Endothelial cell of umbilical vein (primary cell): ENCODE data around the gene GBE1. TPM values are rescaled to one million over a fixed set of nuclear protein-coding genes. Genes with fewer than 3 reads are reported as not detected.

Experiments used
- BruUV-seq: library from RNA; stranded (reverse); fragments of 400-500 nt; replicated peaks from 2 replicates; lab custom pipeline; 2021; lab: Mats Ljungman, UMichigan
- CTCF ChIA-PET: fragments of 300-600, 350-600 bp; sonication (Branson Sonifier 250); formaldehyde crosslinking; loops from one replicate; lab custom pipeline; 2021; ENCODE audit warnings: antibody characterized with exemption, inconsistent platforms; lab: Charles Lee
- POLR2A ChIA-PET: fragments of 300-600, 350-600 bp; sonication (Branson Sonifier 250); formaldehyde crosslinking; loops from one replicate; lab custom pipeline; 2021; ENCODE audit warnings: antibody characterized with exemption, inconsistent platforms; lab: Charles Lee
- DNase-seq: peaks from one replicate; pipeline ENCODE4 v3.0.0-alpha.2; 2011; ENCODE audit warnings: low read depth, low spot score
- FAIRE-seq: peaks from 2 replicates; lab custom pipeline; 2011; peaks lifted over from hg19 to GRCh38; lab: Jason Lieb, UNC
- H2AFZ ChIP-seq: 2 replicates; pipeline ENCODE4 v1.6.0; 2012; ENCODE audit warnings: low read depth, low read length, control low read depth, inconsistent platforms
- H3K27ac ChIP-seq: 2 replicates; pipeline ENCODE4 v1.5.1; 2011; ENCODE audit warnings: low read depth, mild to moderate bottlenecking, control low read depth, low read length, moderate library complexity; ENCODE audit not compliant: insufficient read depth
- H3K27me3 ChIP-seq, 2 experiments: 2 replicates each; pipeline versions ENCODE4 v1.6.0 to v1.6.1; 2011; ENCODE audit warnings: low read length in 2 of 2, mixed read lengths in 1 of 2; ENCODE audit not compliant: control insufficient read depth in 2 of 2, insufficient read depth in 2 of 2
- H3K36me3 ChIP-seq, 2 experiments: 2 replicates in 1 of 2; 3 replicates in 1 of 2; pipeline ENCODE4 v1.5.1; 2011; ENCODE audit warnings: low read length in 2 of 2, mild to moderate bottlenecking in 1 of 2, moderate library complexity in 1 of 2; ENCODE audit not compliant: control insufficient read depth in 2 of 2, insufficient read depth in 2 of 2; ENCODE audit errors: extremely low read depth in 1 of 2
- H3K4me1 ChIP-seq: 3 replicates; pipeline ENCODE4 v1.5.1; 2011; ENCODE audit warnings: mild to moderate bottlenecking, low read length; ENCODE audit not compliant: control insufficient read depth, insufficient read depth; ENCODE audit errors: extremely low read depth
- H3K4me2 ChIP-seq: 2 replicates; pipeline ENCODE4 v1.6.1; 2011; ENCODE audit warnings: low read length, control low read depth, mixed read lengths; ENCODE audit not compliant: insufficient read depth
- H3K4me3 ChIP-seq, 3 experiments: fragments of 200-600 bp in 1 of 3; sonication (generic), shearing (Covaris generic) in 1 of 3; replicated peaks in 1 of 3; 2 replicates each; pipeline ENCODE4 v1.5.1; 2011 to 2016; ENCODE audit warnings: control low read depth in 3 of 3, low read length in 3 of 3, mild to moderate bottlenecking in 2 of 3, inconsistent platforms in 1 of 3, low read depth in 1 of 3, moderate library complexity in 1 of 3; ENCODE audit not compliant: insufficient read depth in 1 of 3
- H3K79me2 ChIP-seq: 2 replicates; pipeline ENCODE4 v1.6.0; 2012; ENCODE audit warnings: low read length, inconsistent platforms; ENCODE audit not compliant: control insufficient read depth, insufficient read depth
- H3K9ac ChIP-seq: replicated peaks from 2 replicates; pipeline ENCODE3; 2011; ENCODE audit warnings: low read length, control low read depth; ENCODE audit not compliant: insufficient read depth; ENCODE audit errors: extremely low read depth
- H3K9me1 ChIP-seq: replicated peaks from 3 replicates; pipeline ENCODE4 v1.6.0; 2011; ENCODE audit warnings: mild to moderate bottlenecking, low read length; ENCODE audit not compliant: control insufficient read depth, insufficient read depth; ENCODE audit errors: extremely low read depth
- H3K9me3 ChIP-seq: replicated peaks from 2 replicates; pipeline ENCODE4 v1.5.1; 2012; ENCODE audit warnings: low read length, inconsistent platforms; ENCODE audit not compliant: control insufficient read depth, insufficient read depth
- H4K20me1 ChIP-seq: replicated peaks from 2 replicates; pipeline ENCODE3; 2011; ENCODE audit warnings: mild to moderate bottlenecking, low read length; ENCODE audit not compliant: control insufficient read depth, insufficient read depth; ENCODE audit errors: extremely low read depth
- CTCF ChIP-seq, 2 donors: IDR thresholded peaks; 1 replicate in 1 of 2; 2 replicates in 1 of 2; pipeline ENCODE4 v1.5.1; 2011; ENCODE audit warnings: low read length in 2 of 2, mild to moderate bottlenecking in 2 of 2, moderate library complexity in 2 of 2, control low read depth in 1 of 2, inconsistent platforms in 1 of 2, low read depth in 1 of 2; ENCODE audit not compliant: insufficient read depth in 1 of 2; ENCODE audit errors: extremely low read depth in 1 of 2
- FOS ChIP-seq: IDR thresholded peaks from 2 replicates; pipeline ENCODE4 v1.6.1; 2011; ENCODE audit warnings: mild to moderate bottlenecking, low read length, moderate library complexity, borderline replicate concordance; ENCODE audit not compliant: insufficient read depth
- GATA2 ChIP-seq: IDR thresholded peaks from 2 replicates; pipeline ENCODE4 v1.7.0; 2011; ENCODE audit warnings: low read depth, mild to moderate bottlenecking, moderate library complexity, mixed read lengths, low read length; ENCODE audit not compliant: insufficient read length, insufficient read depth
- JUN ChIP-seq: IDR thresholded peaks from 2 replicates; pipeline ENCODE4 v1.6.1; 2011; ENCODE audit warnings: borderline replicate concordance, low read depth; ENCODE audit not compliant: insufficient read length, insufficient read depth
- POLR2AphosphoS5 ChIP-seq: IDR thresholded peaks from 2 replicates; pipeline ENCODE4 v1.6.1; 2012; ENCODE audit warnings: low read depth, mild to moderate bottlenecking, control low read depth, low read length, moderate library complexity; ENCODE audit not compliant: insufficient read depth
- dilution Hi-C: fragments of 300-500 bp; cut with MboI; formaldehyde crosslinking; loops from one replicate; pipeline ENCODE4 v1.15.0; 2019; ENCODE audit warnings: low sequenced_read_pairs; ENCODE audit not compliant: extremely low pct_ligation_motif_present
- intact Hi-C: fragments of 100-400 bp; cut with micrococcal nuclease; formaldehyde crosslinking; loops from one replicate; pipeline ENCODE4 v1.10.0; 2022
- polyA plus RNA-seq, 4 experiments: library from polyadenylated mRNA; depleted of rRNA in 3 of 4; stranded (reverse) in 3 of 4; unstranded in 1 of 4; fragments of >200 nt; gene quantifications; 2 replicates each; pipeline versions ENCODE4 v1.2.1 to v1.2.3, GENCODE V29; 2011 to 2012; ENCODE audit warnings: missing spikeins in 1 of 4
- total RNA-seq: library from RNA; stranded (reverse); gene quantifications from 2 replicates; pipeline ENCODE4 v1.2.3, GENCODE V29; 2021

Gene GBE1
- total and polyA plus RNA-seq, 2 donors (not counting 3 experiments of a cell fraction or from before 2014, with no cell fraction given), result 35.9 to 110 TPM

- Histone ChIP-seq H3K9me1 (peaks cover 2% of the 10 kb centered on the region), H3K9ac (peak overlapping the region; percentile 81), H4K20me1 (no peaks in the 10 kb centered on the region), H3K27ac (peak overlapping the region; percentile 97), H3K27me3 (no peaks in the 10 kb centered on the region), H2AFZ (no peak overlapping the region), H3K79me2 (peaks cover 54% of the 10 kb centered on the region), H3K4me1 (peaks cover 57% of the 10 kb centered on the region), H3K4me3 (no peak overlapping the region), H3K4me2 (peak overlapping the region; percentile 82), H3K36me3 (no peaks in the 10 kb centered on the region), H3K9me3 (no peaks in the 10 kb centered on the region)
- ChIA-PET CTCF (interaction anchor here (0.9 to 1.7 kb wide), 3 partner anchors 12 to 17 kb away, joined by 3 to 6 read pairs (median 5); no protein-coding TSS in a partner anchor), POLR2A (no interaction called here)
- TF ChIP-seq POLR2AphosphoS5, result no peak
- no peak for TF ChIP-seq GATA2
- FAIRE-seq, result peak; percentile 4
- intact Hi-C loops, result loop anchor here (1.0 to 10.0 kb wide), 4 partner anchors 35 to 421 kb away; partner anchors contain the start of gene GBE1
- BruUV-seq, result no TSS peak
- DNase-seq, result peak; percentile 80
- dilution Hi-C loops, result no loop called here
Measured at GRCh38 chr3:81726132-81726531, 35.3 kb downstream of the GBE1 start.

GRCh38 chr3:81723732-81724313 lies 37.6 kb downstream of the GBE1 start:
- FAIRE-seq (peak; percentile 77), DNase-seq (peak; percentile 78)
- intact Hi-C loops, result loop anchor here (10.0 kb wide), 3 partner anchors 249 to 419 kb away; no protein-coding TSS in a partner anchor
- Histone ChIP-seq H2AFZ (peak overlapping the region; percentile 62), H3K4me2 (peak overlapping the region; percentile 69), H4K20me1 (no peaks in the 10 kb centered on the region), H3K36me3 (no peaks in the 10 kb centered on the region), H3K4me1 (peaks cover 50% of the 10 kb centered on the region), H3K9me3 (no peaks in the 10 kb centered on the region), H3K27me3 (no peaks in the 10 kb centered on the region), H3K9me1 (peaks cover 2% of the 10 kb centered on the region), H3K79me2 (peaks cover 40% of the 10 kb centered on the region), H3K27ac (peak overlapping the region; percentile 84), H3K4me3 (no peak overlapping the region), H3K9ac (peak overlapping the region; percentile 76)
- ChIA-PET CTCF (interaction anchor here (1.0 to 2.2 kb wide), 9 partner anchors 11 to 422 kb away, joined by 3 to 12 read pairs (median 5); no protein-coding TSS in a partner anchor), POLR2A (no interaction called here)
- peak; percentile 28 for TF ChIP-seq POLR2AphosphoS5
- TF ChIP-seq FOS, result peak; percentile 46
- TF ChIP-seq CTCF (IDR thresholded peaks at IDR 0.05; ENCODE audit: extremely low read depth in 1 of 2, insufficient read depth in 1 of 2, low read depth in 1 of 2, low read length in 2 of 2), result no peak
- peak; percentile 7 for TF ChIP-seq JUN
- dilution Hi-C loops, result no loop called here
- BruUV-seq, result no TSS peak
